ENCODE measurements around the gene TNS1. TPM values are rescaled to one million over a fixed set of nuclear protein-coding genes. Genes with fewer than 3 reads are reported as not detected.

Gene TNS1
- total RNA-seq, 4 donors from 2014 or later, result 461 to 648 (median 565) TPM

GRCh38 chr2:217805668-217806481 is 196.9 kb downstream of the TNS1 start:
- H3K27ac ChIP-seq, result peak overlapping the region in 3 of 4 donors; percentile 20 to 84 (median 74)
- 74 to 79% methylated on average over 6 to 8 of the region's 8 CpGs for WGBS, 2 donors
- DNase-seq (ENCODE audit: low spot score in 2 of 2), result no peak
- no peaks in the 10 kb centered on the region for H3K27me3 ChIP-seq
- peaks cover 0 to 89% (median 8%) of the 10 kb centered on the region in 3 donors for H3K36me3 ChIP-seq
- H3K4me3 ChIP-seq, result no peak overlapping the region
- TF ChIP-seq EP300 (IDR thresholded peaks at IDR 0.05), result no peak
- TF ChIP-seq CTCF (IDR thresholded peaks at IDR 0.05), result no peak
- no peak for TF ChIP-seq POLR2A (IDR thresholded peaks at IDR 0.05)
- H3K9me3 ChIP-seq, result no peaks in the 10 kb centered on the region
- peaks cover 0 to 84% (median 16%) of the 10 kb centered on the region in 4 donors for H3K4me1 ChIP-seq

GRCh38 chr2:217804791-217805667 is 197.8 kb downstream of the TNS1 start:
- Histone ChIP-seq H3K27ac (peak overlapping the region; percentile 22 to 84 (median 52)), H3K4me1 (peaks cover 0 to 80% (median 16%) of the 10 kb centered on the region in 4 donors), H3K36me3 (peaks cover 0 to 88% (median 8%) of the 10 kb centered on the region in 3 donors), H3K9me3 (no peaks in the 10 kb centered on the region), H3K27me3 (no peaks in the 10 kb centered on the region), H3K4me3 (no peak overlapping the region)
- WGBS, 2 donors, result 23 to 31% methylated on average over 9 of the region's 9 CpGs
- no peak for DNase-seq (ENCODE audit: low spot score in 2 of 2)
- TF ChIP-seq POLR2A (IDR thresholded peaks at IDR 0.05) (no peak), EP300 (IDR thresholded peaks at IDR 0.05) (peak in 1 of 2 donors; percentile 28)

GRCh38 chr2:217804338-217804737 is 198.5 kb downstream of the TNS1 start:
- Histone ChIP-seq H3K27ac (peak overlapping the region; percentile 22 to 84 (median 52)), H3K4me1 (peaks cover 0 to 77% (median 16%) of the 10 kb centered on the region in 4 donors), H3K27me3 (no peaks in the 10 kb centered on the region), H3K9me3 (no peaks in the 10 kb centered on the region), H3K4me3 (no peak overlapping the region), H3K36me3 (peaks cover 0 to 86% (median 8%) of the 10 kb centered on the region in 3 donors)
- 41 to 50% methylated on average over 10 to 12 of the region's 12 CpGs for WGBS, 2 donors
- DNase-seq (ENCODE audit: low spot score in 2 of 2), result no peak
- no peak for TF ChIP-seq CTCF (IDR thresholded peaks at IDR 0.05)
- no peak for TF ChIP-seq EP300 (IDR thresholded peaks at IDR 0.05)
- TF ChIP-seq POLR2A (IDR thresholded peaks at IDR 0.05), result no peak

- TF ChIP-seq CTCF (IDR thresholded peaks at IDR 0.05), result no peak
- peak in 1 of 2 donors; percentile 17 for TF ChIP-seq EP300 (IDR thresholded peaks at IDR 0.05)
- 59 to 66% methylated on average over 3 of the region's 3 CpGs for WGBS, 2 donors
- H3K27ac ChIP-seq, result peak overlapping the region in 2 of 4 donors; percentile 74 to 84
- peaks cover 0 to 81% (median 16%) of the 10 kb centered on the region in 4 donors for H3K4me1 ChIP-seq
- no peaks in the 10 kb centered on the region for H3K9me3 ChIP-seq
- no peaks in the 10 kb centered on the region for H3K27me3 ChIP-seq
- no peak for DNase-seq (ENCODE audit: low spot score in 2 of 2)
- H3K36me3 ChIP-seq, result peaks cover 0 to 90% (median 8%) of the 10 kb centered on the region in 3 donors
- no peak overlapping the region for H3K4me3 ChIP-seq
These were observed 199.2 kb downstream of the TNS1 start for GRCh38 chr2:217803653-217803960.

GRCh38 chr2:217802876-217803652 is 199.7 kb downstream of the TNS1 start:
- no peak for DNase-seq (ENCODE audit: low spot score in 2 of 2)

More at GRCh38 chr2:217802876-217803652, 199.7 kb downstream of the TNS1 start:
- Histone ChIP-seq H3K27me3 (no peaks in the 10 kb centered on the region), H3K36me3 (peaks cover 0 to 85% (median 5%) of the 10 kb centered on the region in 3 donors), H3K27ac (peak overlapping the region in 2 of 4 donors; percentile 74 to 84), H3K4me3 (no peak overlapping the region), H3K9me3 (no peaks in the 10 kb centered on the region), H3K4me1 (peaks cover 0 to 81% (median 16%) of the 10 kb centered on the region in 4 donors)
- TF ChIP-seq EP300 (IDR thresholded peaks at IDR 0.05), result no peak
- TF ChIP-seq POLR2A (IDR thresholded peaks at IDR 0.05), result no peak
- TF ChIP-seq CTCF (IDR thresholded peaks at IDR 0.05), result no peak
- whole genome bisulfite sequencing, 2 donors, result 76 to 86% methylated on average over 7 of the region's 7 CpGs

Measured in tibial nerve (tissue), 4 donors.